ENCODE measurements around the gene DGKH.

DNA sequence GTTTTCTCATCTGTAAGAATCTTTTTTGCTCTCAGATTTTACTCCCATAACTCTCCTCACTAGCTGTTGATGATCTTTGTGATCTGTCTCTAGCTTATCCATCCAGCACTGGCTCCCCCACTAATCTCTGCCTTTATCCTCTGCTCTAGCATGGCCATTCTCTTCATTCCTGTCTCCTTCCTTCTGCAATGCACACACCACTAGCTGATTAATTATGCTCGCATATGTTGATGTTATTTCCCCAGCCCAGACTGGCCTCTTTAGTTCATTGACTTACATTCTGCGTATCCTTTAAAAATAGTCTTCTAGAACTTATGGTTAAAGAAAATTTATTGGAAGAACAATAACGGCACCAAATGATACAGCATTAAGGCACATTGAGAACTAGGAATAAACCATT is 52.5 kb downstream of the DGKH start:
- no peak for TF ChIP-seq EP300 (IDR thresholded peaks at IDR 0.05)
- TF ChIP-seq POLR2AphosphoS5 (IDR thresholded peaks at IDR 0.05), result no peak

All from esophagus muscularis mucosa (tissue), 3 donors.